GM19372 (cell line): ENCODE results near the gene BST1.
"Not testable (repeated sequence)": the region's sequence is repeated elsewhere in the genome, so short reads cannot be mapped to it uniquely, and the experiment has no call there.

ENCODE experiments used
- ATAC-seq: cut with Tn5 transposase; IDR thresholded peaks from one replicate; pipeline ENCODE4 v1.9.1; 2021; ENCODE audit warnings: mild to moderate bottlenecking, low read depth, moderate library complexity; ENCODE audit not compliant: unreplicated experiment

The BST1 gene

DNA sequence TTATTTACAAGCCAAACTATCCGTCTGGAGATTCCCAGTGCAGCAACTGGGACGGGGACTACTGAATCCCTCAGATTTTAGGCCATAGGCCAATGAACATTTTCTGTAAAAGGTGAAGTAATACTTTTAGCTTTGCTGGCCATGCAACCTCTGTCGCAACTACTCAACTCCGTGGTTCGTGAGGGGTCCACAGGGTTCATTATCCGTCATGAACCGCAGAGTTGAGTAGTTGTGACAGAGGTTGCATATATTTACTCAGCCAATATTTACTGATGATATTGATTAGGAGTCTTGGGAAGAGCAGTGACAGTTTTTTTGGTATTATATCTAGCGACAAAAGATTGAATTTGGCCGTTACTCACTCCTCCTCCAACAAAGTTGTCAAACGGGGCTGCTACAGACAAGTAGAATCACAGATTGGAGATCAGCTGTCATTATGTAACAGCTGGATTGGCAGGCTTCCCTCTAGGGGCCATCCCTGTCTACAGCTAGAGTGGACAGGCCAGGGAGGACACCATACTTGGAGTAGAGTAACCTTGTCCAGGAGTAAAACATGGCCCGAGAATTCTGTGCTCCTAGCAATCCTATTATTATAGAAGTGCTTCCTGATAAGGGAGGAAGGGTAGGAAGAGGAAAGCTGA lies 38.0 kb downstream of the BST1 start:
- ATAC-seq = no peak

DNA sequence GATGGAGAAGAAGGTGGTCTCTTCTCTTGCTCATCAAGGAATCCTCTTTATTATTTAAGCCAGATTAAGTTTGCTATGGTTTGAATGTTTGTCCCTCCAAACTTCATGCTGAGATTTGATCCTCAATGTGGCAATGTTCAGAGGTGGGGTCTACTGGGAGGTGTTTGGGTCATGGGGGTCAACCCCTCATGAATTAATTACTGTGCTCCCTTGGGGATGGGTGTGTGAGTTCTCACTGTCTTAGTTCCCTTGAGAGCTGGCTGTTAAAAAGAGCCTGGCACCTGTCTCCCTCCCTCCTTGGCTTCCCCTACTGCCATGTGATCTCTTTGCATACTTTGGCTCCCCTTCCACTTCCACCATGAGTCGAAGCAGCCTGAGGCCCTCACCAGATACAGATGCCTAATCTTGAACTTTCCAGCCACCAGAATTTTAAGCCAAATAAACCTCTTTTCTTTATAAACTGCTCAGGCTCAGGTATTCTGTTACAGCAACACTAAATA lies 39.3 kb downstream of the BST1 start:
- ATAC-seq = no peak

DNA sequence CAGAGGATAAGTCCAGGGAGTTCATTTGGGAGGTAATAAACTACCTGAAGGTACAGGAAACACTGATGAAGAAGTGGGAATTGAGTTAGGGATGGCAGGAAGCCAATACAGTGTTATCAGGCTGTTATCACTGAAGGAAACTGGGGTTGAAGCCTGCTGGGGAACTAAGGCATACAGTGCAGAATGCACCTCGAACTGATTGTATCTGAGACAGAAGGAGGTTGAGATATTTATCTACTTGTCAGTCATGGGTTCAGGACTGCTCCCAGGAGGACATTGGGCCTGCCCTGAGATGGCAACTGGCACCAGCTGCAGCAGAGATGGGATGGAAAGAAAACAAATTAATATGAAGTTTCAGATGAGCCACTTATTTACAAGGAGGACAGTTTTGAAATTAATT lies 39.8 kb downstream of the BST1 start:
- no peak for ATAC-seq

DNA sequence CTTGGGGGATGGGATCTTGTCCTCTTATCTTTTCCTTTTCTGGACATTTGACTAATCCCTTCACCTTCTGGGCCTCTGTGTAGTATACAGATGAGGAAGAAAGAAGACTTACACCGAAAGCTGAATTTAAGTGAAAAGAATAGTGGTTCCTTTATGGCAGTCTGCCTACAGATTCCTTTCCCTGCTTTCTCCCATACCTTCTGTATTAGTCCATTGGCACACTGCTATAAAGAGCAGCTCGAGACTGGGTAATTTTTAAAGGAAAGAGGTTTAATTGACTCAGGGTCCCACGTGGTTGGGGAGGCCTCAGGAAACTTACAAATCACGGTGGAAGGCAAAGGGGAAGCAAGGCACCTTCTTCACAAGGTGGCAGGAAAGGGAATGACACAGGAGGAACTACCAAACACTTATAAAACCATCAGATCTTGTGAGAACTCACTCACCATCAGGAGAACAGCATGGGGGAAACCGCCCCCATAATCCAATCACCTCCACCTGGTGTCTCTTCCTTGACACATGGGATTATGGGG lies 41.2 kb downstream of the BST1 start:
- ATAC-seq = no peak

DNA sequence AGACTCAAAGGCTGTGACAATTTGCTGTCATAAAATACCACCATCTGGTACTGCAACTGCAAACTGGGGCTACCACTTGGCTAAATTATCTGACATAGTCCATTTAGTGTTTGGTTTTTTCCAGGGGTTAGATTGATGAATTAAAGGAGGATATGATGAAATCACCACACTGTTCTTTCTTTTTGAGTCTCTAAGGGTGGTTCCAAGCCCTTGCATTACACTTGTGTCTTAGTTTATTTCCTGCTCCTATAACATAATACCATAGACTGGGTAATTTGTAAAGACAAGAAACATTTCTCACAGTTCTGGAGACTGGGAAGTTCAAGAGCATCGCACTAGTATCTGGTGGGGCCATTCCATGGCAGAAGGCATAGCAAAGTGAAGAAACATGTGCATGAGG lies 43.2 kb downstream of the BST1 start:
- ATAC-seq = no peak

DNA sequence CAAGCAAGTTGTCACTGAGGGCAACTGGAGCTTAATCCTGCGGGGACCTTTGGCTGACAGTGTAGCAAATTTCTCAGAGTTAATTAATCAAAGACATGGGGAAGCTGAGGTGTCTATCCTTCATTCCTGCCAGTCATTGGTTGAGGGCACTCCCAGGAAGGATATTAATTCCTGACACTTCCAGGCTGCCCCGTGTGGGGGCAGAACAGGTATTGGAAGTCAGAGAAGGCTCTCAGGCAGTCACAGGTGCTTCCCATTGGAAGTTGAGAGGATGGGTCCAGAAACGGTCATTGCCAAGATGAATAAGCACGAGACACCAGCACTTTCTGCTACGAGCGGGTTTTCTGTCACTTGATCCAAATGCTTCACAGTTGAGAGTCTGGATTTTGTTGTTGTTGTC lies 46.1 kb downstream of the BST1 start:
- no peak for ATAC-seq

DNA sequence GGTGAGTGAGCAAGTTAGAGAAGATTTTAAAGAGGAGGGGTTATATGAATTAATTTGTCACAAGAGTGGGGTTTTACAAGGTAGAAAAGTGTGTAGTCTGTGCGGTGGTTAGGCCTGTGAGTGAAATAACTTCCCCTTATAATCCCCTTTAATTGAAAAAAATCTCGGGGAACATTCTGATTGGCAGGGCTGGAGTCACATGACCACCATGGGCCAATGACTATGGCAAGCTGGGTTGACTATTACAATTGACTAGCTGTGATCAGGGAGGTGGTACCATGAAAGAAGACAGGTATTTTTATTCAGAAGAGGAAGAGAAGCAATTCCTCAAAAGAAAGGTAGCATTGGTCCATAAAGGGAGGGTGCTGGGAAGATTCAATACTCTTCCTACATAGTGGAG lies 48.3 kb downstream of the BST1 start:
- no peak for ATAC-seq

DNA sequence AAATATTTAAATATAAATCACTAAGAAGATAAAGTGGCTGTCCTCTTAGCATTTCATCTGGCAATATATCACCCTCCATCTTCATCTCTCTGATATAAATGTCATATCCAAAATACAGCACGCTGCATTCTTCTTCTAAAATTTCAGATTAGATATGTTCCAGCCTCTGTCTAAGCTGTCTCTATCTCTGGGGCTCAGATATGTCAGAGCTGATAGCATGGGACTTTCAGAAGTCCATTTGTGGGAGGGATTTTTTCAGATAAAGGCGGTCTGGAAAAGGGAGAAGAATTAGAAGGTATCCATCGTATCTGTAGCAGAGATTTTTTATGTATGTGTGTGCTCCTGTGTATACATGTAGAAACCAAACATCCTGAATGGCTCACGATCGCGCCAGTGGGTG lies 50.2 kb downstream of the BST1 start:
- ATAC-seq = no peak

DNA sequence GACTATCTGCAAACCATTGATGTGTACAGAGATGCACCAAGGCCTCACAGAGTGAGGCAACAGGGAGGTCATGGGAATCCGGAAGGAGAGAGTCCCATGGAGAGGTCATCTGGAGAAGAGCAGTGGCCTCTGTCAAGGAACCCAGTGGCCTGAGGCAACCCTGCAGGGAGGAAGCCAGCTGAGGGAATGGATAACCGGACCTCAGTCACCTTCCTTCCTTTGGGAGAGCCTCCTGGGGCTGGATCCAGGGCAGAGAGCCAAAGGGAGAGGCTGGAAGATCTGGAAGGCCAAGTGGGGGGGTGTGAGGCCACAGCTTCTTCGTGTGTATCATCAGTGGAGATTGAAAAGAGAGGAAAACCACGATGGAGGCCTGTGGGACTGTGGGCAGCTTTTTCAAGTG lies 50.9 kb downstream of the BST1 start:
- no peak for ATAC-seq

DNA sequence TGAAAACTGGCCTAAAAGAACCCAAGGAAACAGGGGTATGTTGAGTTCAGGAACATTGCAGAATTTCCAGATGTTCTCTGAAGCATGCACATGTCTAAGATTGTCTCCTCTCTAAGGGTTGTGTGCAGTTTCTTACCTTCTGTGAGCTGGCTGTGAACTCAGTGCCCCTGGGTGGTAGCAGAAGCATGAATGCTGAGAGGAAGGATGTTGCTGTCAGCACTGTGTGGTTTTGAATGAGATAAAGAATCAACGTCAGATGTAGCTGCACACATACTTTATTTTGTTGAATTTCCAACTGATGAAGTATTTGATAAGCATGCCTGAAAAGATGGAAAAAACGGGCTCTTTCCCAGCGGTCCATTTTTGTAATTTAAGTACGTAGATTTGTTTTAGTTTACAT lies 51.5 kb downstream of the BST1 start:
- ATAC-seq = no peak

DNA sequence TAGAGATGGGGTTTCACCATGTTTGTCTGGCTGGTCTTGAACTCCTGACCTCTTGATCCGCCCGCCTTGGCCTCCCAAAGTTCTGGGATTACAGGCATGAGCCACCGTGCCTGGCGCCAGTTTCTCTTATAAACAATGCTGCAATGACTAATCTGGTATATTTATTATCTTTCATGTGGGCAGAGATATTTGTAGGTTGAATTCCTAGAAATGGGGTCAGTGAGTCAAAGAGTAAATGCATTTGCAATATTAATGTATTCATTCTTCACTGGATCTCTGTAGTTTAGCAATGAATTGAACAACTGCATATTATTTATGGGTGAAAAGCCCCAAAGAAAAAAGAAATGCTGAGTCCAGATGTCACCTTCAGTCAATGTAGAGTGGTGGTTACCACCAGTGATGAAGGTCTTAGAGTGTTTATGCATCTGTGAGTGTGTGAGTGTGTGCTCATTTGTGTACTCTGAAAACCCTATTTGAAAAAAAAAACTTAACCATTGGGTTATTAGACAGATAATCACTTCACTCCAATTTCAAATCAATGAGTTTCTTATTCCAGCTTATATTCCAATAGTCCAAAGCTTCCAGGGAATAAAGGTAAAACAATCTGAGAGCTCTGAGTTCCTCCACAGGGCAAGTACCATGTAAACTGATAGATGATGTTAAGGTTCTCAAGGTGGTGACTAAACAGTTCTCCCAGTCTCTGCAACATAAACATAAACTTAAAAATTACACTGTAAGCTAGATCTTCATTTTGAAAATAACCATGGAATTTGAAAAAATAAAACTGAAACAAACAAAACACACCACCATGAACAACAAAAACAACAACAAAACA lies 52.7 kb downstream of the BST1 start:
- no peak for ATAC-seq

DNA sequence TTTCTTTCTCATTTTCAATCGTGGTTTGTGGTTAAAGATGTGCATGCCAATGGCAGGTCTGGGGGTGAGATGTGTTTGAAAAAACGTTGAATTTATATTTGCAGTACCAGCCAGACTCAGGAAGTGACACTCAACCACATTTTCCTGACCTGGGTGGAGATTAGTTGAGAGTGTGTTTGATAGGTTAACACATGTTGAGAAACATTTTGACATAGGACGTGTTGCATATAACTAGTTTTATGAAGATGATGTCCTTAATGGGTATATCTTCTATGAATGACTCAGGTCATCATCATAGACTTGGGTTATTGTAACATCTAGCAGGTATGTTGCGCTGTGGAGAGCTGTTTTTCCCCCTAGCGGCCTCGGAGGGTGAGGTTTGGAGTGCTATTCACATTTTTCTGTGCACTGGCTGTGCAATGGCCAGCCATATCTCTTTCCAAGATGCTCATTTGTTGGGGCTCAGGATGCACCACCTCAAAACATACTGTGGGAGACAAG lies 53.5 kb downstream of the BST1 start:
- peak; percentile 83 for ATAC-seq

DNA sequence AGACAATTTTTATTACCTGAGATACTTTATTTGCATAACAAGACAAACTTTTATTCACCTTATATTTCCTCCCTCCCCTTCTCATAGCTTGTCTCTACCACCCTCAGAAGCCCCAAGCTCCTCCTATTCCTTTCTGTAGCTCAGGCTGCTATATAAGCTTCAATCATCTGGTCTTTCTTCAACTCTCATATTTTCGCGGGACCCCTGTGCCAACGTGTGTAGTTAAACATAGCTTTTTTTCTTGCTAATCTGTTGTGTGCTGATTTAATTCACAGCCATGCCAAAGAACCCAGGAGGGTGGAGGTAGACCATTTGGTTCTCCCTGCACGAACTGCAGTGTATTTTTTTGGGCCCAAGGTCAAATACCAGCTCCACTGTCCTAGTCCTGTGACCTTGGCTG lies 54.2 kb downstream of the BST1 start:
- ATAC-seq = no peak

DNA sequence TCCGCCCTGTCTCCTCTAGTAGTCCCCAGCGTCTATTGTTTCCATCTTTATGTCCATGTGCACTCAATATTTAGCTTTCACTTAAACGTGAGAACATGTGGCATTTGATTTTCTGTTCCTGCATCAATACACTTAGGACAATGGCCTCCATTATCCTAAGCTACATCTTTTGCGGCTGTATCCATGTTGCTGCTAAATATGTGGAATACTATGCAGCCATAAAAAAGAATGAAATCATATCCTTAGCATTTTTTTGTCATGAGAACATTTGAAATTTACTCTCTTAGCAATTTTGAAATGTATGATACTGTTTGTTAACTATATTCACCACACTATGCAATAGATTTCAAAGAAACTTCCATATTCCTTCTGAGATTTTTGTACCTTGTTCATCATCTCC lies 55.4 kb downstream of the BST1 start:
- ATAC-seq = no peak

DNA sequence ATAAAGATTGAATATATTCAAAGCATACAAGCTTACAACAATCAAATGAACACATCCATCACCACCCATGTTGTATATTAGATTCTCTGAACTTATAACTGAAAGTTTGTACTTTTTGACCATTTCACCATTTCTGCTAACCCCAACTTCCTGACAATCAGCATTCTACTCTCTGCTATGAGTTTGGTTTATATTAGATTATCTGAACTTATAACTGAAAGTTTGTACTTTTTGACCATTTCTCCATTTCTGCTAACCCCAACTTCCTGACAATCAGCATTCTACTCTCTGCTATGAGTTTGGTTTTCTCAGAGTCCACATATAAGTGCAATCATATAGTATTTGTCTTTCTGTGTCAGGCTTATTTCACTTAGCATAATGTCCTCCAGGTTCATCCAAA lies 59.6 kb downstream of the BST1 start:
- not testable (repeated sequence) for ATAC-seq

DNA sequence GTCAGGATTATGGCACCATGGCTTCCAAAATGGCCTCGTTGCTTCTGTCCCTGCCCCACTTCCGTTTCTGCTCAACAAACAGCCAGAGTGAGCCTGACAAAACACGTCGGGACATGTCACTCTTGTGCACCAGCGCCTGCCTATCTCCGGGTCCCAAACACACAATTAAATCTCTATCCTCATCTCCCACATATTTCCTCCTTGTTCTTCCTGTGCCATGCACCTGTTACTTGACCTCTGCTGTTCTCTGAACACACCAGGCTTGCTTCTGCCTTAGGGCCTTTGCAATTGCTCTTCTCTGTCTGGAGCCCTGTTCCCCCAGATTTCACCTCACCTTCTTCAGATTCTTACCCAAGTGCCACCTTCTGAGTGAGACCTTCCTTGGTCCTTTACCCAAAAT lies 62.5 kb downstream of the BST1 start:
- ATAC-seq = no peak

DNA sequence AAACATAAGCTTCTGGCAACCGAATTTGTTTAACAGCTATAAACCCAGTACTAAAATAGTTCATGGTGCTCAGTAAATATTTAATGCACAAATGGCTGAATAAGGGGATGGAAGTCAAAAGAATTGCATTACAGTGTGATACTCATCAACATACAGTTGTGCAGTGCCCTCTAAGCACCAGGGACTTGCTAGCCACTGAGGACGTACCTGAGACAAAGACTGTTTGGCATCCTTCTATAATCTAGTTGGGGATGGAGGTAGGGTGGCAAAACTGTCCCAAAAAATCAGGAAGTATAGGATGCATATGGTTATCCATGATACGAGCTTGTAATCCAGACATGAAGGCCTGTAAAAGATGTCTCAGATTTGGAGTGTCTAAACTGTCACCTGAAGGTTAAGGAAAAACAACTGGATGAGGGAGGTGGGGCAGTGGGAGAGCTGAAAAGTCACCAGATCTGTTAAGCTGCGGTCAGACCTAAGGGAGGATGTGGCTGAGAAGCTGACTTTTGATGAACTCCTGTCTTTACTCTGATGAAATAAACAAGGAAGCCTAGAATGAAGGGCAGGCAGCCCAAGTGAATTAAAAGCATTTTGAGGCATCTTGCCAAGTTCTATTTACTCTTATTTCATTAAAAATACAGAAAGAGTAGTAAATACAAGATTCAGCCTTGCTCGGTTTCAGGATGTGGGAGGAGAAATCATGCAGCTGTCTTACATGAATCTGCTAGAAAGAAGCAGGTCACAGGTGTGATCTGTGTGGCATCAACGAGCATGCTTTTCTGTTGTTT lies 63.2 kb downstream of the BST1 start:
- peak; percentile 69 for ATAC-seq

DNA sequence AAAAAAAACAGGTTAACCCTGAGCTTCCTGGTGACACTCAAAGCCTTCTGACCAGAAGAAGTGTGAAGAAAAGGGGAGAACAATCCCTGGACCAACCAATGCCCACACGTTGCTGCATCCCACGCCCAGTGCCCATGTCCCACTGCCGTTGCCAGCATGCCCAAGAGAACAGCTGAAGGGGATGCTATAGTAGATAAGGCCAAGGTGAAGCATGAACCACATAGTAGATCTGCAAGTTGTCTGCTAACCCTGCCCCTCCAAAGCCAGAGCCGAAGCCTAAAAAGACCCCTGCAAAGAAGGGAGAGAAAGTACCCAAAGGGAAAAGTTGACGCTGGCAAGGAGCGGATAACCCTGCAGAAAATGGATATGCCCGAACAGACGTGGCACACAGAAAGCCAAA lies 64.0 kb downstream of the BST1 start:
- ATAC-seq = no peak

DNA sequence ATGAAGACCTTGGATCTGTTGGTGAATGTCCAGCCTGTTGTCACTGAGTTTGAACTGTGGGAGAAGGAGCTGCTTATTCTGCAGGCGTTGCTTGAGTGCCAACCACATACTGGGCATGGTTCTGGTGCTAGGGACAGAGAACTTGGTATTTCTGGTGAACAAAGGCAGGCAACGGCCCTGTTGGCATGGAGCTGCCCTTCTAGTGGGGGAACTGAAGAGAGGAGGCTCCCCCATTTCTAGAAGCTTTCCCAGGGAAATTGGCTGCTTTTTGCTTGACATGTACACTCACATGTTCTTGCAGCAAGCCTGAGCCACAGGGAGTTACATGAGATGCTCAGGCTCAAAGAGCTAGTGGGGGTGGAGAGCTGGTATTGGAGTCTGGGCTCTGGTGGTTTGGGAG lies 66.3 kb downstream of the BST1 start:
- ATAC-seq = no peak

DNA sequence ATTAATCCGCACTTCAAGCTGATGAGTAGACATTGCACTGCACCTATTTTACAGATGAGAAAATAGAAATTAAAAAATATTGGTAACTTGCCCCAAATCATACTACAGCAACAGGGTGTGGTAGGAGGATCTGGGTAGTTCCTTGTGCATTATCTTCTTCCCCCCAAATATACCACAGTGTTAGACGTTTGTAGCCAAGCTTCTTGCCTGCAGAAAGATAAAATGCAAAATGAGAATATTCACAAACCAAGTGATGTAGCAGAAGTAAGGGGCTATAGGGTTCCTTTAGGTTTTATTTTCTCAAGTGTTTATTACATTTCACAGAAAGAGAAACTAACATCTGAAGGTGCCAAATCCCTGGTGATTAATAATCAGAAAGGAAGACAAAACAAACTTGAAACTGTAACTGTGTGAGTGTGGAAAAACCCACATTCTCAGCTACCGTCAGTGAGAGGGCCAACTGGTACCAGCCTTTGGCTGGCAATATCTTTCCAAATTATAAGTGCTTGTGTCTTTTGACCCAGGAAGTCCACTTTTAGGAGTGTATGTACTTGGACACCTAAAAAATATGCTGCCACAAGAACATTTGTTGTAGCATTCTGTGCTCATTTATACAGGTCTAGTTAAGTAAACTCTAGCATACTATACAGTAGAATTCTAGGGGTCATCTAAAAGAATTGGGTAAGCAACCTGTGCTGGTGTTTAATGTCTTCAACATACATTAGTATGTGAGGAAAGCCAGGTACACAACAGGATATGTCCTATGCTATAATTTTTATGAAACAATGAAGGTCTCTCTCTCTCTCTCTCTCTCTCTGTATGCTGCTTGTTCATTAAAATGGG lies 68.6 kb downstream of the BST1 start:
- ATAC-seq = no peak
